ENCODE measurements around the gene YWHAE.

DNA sequence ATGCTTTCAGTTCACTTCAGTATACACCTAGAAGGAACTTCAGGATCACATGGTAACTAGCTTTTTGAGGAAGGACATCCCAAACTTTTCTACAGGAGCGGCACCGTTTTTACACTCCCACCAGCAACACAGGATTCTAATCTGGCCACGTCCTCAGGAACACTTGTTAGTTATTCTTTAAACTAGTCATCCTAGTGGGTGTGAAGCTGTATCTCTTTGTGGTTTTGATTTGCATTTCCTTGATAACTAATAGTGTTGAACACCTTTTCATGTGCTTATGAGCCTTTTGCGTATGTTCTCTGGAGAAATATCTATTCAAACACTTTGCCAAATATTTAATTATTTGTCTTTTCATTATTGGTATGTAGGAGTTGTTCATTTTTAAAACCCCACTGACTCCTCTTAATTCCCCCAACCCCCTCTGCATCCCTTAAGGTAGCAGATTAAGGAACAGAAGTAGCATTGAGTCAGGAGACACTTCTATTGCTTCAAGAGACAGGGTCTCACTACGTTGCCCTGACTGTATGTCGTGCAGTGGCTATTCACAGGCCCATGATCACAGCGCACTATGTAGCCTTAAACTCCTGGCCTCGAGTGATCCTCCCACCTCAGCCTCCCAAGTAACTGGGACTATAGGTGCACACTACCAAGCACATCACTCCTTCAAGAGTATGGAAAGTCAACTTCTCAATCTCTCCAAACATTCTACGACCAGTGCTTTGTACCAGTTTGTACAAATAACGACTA is 25.4 kb downstream of the YWHAE start:
- no peak for TF ChIP-seq EZH2 (IDR thresholded peaks at IDR 0.05; ENCODE audit: borderline replicate concordance, low read length)
- TF ChIP-seq, protein P1, sequence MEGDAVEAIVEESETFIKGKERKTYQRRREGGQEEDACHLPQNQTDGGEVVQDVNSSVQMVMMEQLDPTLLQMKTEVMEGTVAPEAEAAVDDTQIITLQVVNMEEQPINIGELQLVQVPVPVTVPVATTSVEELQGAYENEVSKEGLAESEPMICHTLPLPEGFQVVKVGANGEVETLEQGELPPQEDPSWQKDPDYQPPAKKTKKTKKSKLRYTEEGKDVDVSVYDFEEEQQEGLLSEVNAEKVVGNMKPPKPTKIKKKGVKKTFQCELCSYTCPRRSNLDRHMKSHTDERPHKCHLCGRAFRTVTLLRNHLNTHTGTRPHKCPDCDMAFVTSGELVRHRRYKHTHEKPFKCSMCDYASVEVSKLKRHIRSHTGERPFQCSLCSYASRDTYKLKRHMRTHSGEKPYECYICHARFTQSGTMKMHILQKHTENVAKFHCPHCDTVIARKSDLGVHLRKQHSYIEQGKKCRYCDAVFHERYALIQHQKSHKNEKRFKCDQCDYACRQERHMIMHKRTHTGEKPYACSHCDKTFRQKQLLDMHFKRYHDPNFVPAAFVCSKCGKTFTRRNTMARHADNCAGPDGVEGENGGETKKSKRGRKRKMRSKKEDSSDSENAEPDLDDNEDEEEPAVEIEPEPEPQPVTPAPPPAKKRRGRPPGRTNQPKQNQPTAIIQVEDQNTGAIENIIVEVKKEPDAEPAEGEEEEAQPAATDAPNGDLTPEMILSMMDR (IDR thresholded peaks at IDR 0.05; ENCODE audit: low read length) = no peak

Data from OCI-LY1 (cell line).